ENCODE results near the gene STAU1.

Gene STAU1

GRCh38 chr20:49229381-49229780, 41.2 kb upstream of the STAU1 start:
- ATAC-seq = no peak
- no peak for TF ChIP-seq ZFP3 (CRISPR knock-in tag; IDR thresholded peaks at IDR 0.05)
- no peak for TF ChIP-seq ZNF565 (CRISPR knock-in tag; conservative IDR thresholded peaks at IDR 0.05; ENCODE audit: low read depth)
- TF ChIP-seq TOX (CRISPR knock-in tag; IDR thresholded peaks at IDR 0.05; ENCODE audit: borderline replicate concordance) = no peak
- TF ChIP-seq POU6F1 (CRISPR knock-in tag; IDR thresholded peaks at IDR 0.05; ENCODE audit: borderline replicate concordance, low read depth) = no peak
- no peak for TF ChIP-seq TCF4 (CRISPR knock-in tag; IDR thresholded peaks at IDR 0.05; ENCODE audit: borderline replicate concordance)
- TF ChIP-seq ZNF8 (CRISPR knock-in tag; IDR thresholded peaks at IDR 0.05) = no peak
- no peak for TF ChIP-seq ISL1 (CRISPR knock-in tag; IDR thresholded peaks at IDR 0.05)
- TF ChIP-seq ZNF70 (CRISPR knock-in tag; IDR thresholded peaks at IDR 0.05) = no peak
- no peak for TF ChIP-seq ZFP30 (CRISPR knock-in tag; IDR thresholded peaks at IDR 0.05)
- TF ChIP-seq TSHZ2 (CRISPR knock-in tag; IDR thresholded peaks at IDR 0.05) = no peak
- no peak for TF ChIP-seq ARNTL (CRISPR knock-in tag; IDR thresholded peaks at IDR 0.05; ENCODE audit: borderline replicate concordance, low read depth)
- TF ChIP-seq CSRNP3 (CRISPR knock-in tag; IDR thresholded peaks at IDR 0.05) = no peak
- TF ChIP-seq ZC3H10 (CRISPR knock-in tag; IDR thresholded peaks at IDR 0.05) = no peak

- TF ChIP-seq ESRRG (CRISPR knock-in tag; IDR thresholded peaks at IDR 0.05) = no peak
- TF ChIP-seq TOX (CRISPR knock-in tag; IDR thresholded peaks at IDR 0.05; ENCODE audit: borderline replicate concordance) = no peak
- no peak for TF ChIP-seq ZNF70 (CRISPR knock-in tag; IDR thresholded peaks at IDR 0.05)
- no peak for TF ChIP-seq GLIS3 (CRISPR knock-in tag; IDR thresholded peaks at IDR 0.05)
- TF ChIP-seq ZFP30 (CRISPR knock-in tag; IDR thresholded peaks at IDR 0.05) = no peak
- TF ChIP-seq ZNF8 (CRISPR knock-in tag; IDR thresholded peaks at IDR 0.05) = no peak
- no peak for TF ChIP-seq PATZ1 (CRISPR knock-in tag; IDR thresholded peaks at IDR 0.05; ENCODE audit: borderline replicate concordance)
- no peak for TF ChIP-seq OSR1 (CRISPR knock-in tag; IDR thresholded peaks at IDR 0.05)
- TF ChIP-seq POU6F1 (CRISPR knock-in tag; IDR thresholded peaks at IDR 0.05; ENCODE audit: borderline replicate concordance, low read depth) = no peak
- TF ChIP-seq PPARA (CRISPR knock-in tag; IDR thresholded peaks at IDR 0.05; ENCODE audit: borderline replicate concordance) = no peak
- TF ChIP-seq ZNF565 (CRISPR knock-in tag; conservative IDR thresholded peaks at IDR 0.05; ENCODE audit: low read depth) = no peak
- TF ChIP-seq ZC3H10 (CRISPR knock-in tag; IDR thresholded peaks at IDR 0.05) = no peak
- TF ChIP-seq RARB (CRISPR knock-in tag; IDR thresholded peaks at IDR 0.05) = no peak
- no peak for ATAC-seq
Observed at GRCh38 chr20:49228676-49229075, 40.5 kb upstream of the STAU1 start.

GRCh38 chr20:49225896-49226295, 37.8 kb upstream of the STAU1 start:
- ATAC-seq = no peak
- TF ChIP-seq CREB5 (CRISPR knock-in tag; IDR thresholded peaks at IDR 0.05; ENCODE audit: low read depth) (no peak), BACH2 (CRISPR knock-in tag; IDR thresholded peaks at IDR 0.05; ENCODE audit: borderline replicate concordance) (no peak), CSRNP3 (CRISPR knock-in tag; IDR thresholded peaks at IDR 0.05) (no peak)
